ENCODE data around the gene CAMK4.
A peak's percentile ranks its signal among the peaks of the same experiment; 100 is the strongest.

CAMK4 gene

DNA sequence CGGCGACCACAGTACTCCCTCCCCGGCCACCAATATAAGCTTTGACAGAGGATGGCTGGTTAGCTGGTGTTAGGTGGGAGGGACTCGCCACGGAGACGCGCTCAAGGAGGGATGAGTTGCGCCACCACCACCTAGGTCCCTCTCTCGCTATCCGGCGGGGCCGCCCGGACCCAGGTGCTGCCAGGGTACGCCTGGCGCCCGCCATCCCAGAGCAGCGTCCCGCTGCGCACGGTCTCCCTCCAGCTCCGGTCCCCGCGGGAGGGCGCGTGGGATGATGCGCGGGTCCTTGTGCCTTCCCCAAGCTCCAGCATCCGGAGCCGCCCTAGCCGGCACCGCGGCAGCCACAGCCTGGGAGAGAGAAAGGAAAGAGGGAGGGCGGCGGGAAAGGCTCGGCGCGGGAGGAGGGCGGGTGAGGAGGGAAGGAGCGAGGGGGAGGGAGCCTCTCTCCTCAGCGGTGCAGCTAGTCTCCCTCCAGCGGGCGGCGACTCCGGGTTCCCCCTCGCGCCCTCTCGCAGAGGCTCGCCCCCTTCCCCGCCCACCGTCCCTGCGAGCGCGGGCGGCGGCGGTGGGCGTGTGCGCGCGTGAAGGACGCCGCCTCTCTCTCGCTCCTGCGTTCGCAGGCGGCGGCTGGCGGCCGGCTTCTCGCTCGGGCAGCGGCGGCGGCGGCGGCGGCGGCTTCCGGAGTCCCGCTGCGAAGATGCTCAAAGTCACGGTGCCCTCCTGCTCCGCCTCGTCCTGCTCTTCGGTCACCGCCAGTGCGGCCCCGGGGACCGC lies at the start of gene CAMK4:
Gene CAMK4, plus strand, starts transcription at position 598 of the 774 bp plus-strand sequence. Its CDS starts 100 bp downstream, at position 698.
- intact Hi-C loops (cut with DNase I), result no loop called here
- peak; percentile 46 to 95 (median 78) for DNase-seq

DNA sequence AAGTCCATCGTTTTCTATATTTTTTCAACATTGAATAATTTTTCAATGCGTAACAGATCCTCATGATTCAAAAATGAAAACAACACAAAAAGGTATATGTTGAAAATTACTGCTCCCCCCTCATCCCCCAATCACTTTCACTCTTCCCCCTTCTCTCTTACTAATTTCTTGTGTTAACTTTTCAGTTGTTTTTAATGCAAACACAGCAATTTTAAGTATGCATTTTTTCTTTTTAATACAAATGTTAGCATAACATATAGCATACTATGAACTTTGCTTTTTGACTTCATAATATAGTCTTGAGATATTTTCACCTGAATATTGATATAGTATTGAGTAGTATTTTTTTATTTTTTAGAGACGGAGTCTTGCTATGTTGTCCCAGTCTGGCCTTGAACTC lies 41.1 kb upstream of the CAMK4 start:
- intact Hi-C loops (cut with DNase I), result no loop called here

DNA sequence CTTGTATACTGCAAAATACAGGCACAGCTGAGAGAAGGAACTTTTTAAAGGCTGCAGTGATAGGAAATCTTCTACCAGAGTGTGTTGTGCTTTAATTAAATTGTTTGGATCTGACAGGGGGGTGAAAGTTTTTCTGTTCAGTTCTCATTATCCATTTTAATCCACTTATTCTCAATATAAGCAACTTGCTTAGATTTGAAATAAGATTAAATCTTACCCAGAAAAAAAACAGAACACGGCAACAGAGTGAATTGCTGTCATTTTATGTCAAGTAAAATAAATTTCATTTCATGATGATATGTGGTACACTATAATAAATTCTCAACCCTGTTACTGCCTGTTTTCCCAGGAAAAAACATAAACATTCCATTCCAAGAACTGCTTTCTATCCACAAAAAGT lies 37.1 kb upstream of the CAMK4 start:
- no peak for DNase-seq
- intact Hi-C loops (cut with DNase I), result no loop called here

More for the DNA sequence above, 41.1 kb upstream of the CAMK4 start:
- no peak for DNase-seq

- DNase-seq, result no peak
- intact Hi-C loops (cut with DNase I), result no loop called here
These were observed 30.1 kb upstream of the CAMK4 start for GRCh38 chr5:111194053-111194452.

- intact Hi-C loops (cut with DNase I), result no loop called here
- no peak for DNase-seq
These were observed 29.3 kb upstream of the CAMK4 start for GRCh38 chr5:111194925-111195324.

- intact Hi-C loops (cut with DNase I), result no loop called here
- peak in 4 of 10 donors; percentile 3 to 63 (median 19) for DNase-seq
These were observed 26.7 kb upstream of the CAMK4 start for GRCh38 chr5:111197523-111197922.

DNA sequence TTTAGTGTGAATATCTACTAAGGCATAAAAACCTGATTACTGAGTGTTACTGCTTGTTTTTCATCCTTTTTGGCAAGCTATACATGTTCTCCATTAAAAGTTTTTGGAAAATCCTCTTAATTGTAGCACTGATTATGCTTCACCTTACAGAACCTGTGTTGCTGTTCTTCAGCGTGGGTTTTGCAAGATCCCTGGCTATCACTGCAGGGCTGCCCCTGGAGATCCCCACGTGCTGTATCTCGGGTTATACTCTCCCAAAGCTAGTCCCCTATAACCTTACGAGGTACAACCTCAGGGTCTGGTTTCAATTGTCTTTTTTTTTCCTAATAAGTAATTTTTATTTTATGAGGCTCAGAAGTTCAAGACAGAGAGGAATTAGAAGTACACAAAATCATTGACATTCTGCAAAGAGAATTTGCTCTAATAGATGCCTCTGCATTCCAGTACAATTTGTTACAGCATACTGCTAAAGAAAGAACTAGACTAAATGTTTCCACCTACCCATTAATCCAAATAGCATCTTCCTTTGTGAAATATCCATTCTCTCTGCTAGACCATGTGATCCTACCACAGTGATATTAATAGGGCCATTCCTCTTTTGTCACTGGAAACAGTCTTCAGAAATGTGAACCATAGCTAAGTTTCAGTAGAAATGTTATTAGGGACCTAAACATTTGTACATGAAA lies 25.8 kb upstream of the CAMK4 start:
- intact Hi-C loops (cut with DNase I), result no loop called here
- DNase-seq, result no peak

DNA sequence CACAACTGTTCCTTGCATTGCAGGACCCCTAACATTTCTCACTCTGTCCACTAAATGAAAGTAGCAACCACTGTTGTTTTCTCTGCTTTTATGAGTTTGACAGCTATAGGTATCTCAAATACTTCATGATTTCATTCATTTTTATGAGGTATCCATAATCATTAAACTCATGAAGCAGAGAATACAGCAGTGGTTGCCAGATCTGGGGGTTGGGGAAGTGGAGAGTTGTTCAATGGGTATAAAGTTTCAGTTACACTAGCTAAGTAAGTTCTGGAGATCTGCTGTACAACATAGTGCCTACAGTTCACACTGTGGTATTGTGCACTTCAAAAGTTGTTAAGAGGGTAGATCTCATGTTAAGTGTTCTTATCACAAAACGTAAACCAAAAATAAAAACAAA lies 23.4 kb upstream of the CAMK4 start:
- no peak for DNase-seq
- intact Hi-C loops (cut with DNase I), result no loop called here

DNA sequence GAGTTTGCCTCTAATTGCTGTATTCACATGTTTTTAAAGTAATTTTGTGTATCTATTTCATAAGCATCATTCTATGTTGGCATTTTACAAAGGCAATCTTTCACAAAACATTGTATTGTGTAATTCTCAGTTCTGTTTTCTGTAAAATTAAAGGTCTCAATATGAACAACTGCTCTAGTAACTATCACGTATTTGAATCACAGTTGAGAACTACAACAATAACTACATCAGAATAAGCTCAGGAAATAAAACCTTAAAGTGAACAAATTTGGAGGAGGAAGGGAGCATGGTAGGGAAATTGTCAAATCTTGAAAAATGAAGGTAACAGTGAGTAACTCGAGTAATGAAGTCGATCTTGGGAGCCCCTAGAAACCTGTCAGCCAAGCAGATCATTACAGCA lies 22.5 kb upstream of the CAMK4 start:
- intact Hi-C loops (cut with DNase I), result no loop called here
- DNase-seq, result no peak

GRCh38 chr5:111211341-111211740 lies 12.8 kb upstream of the CAMK4 start:
- no peak for DNase-seq
- intact Hi-C loops (cut with DNase I), result no loop called here

DNA sequence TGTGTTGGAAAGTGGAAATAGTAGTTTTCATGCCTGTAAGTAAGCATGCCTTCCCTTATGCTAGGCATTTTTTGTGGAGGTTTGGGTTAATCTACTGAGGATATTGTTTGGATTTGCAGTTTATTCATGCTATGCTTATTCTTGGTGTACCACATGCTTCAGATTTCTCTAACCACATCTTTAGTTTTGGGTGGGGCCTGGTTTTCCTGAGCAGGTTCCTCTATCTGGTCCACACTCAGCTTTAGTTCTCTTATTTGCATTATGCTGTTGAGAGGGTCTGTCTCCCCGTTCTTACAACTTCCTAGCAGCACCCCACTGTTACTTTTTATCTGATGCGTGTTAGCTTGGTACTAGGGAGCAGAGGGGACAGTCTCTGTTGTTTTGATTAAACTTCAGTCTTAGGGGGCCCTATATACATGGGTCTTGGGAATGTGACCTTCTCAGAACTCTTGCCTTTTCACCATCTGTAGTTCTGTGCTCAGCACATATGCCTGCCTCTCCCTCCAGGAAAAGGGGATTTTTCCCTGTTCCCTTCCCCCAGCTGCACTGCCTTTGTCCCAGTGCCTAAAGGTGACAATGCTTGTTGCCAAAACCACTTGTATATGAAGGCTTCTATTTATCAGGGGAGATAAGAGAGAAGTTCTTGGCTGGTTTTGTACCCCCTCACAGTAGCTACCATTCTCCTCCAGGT lies 10.0 kb upstream of the CAMK4 start:
- intact Hi-C loops (cut with DNase I), result no loop called here
- DNase-seq, result no peak

- intact Hi-C loops (cut with DNase I), result no loop called here
- DNase-seq, result no peak
These were observed 8.2 kb upstream of the CAMK4 start for GRCh38 chr5:111215971-111216370.

GRCh38 chr5:111221139-111221538 lies 3.0 kb upstream of the CAMK4 start:
- DNase-seq, result no peak
- intact Hi-C loops (cut with DNase I), result no loop called here

DNA sequence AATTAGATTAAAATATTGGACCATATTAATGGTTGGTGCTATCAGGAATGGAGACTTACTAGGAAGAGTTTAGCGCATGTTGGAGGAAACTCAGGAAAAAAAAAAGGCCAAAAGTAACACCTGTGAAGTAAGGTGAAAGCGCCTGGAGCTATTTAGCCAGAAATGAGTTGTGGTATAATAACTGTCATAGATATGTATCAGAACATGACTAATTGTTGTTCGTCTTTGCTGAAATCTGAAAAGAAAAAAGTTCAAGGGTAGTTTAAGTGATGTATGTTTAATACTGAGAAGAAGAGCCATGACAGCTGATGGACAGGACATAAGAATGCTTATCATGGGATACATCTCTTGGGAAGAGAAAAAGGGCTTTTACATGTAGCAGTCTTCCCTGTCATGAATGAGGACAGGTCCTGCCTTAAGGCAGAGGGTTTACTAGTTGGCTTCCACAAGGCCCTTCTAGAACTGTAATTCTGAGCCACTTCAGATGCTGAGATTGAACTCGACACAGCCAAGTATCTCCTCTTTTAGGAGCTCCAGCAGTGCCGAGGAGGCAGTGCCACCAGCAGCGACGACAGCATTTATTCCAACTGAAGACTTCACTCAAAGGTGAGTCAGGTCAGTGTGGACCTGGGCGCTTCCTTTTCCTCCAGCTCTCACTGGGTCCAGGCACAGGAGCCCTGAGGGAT lies 940 bp upstream of the CAMK4 start:
- intact Hi-C loops (cut with DNase I), result no loop called here

GRCh38 chr5:111224561-111225345 lies 569 bp downstream of the CAMK4 start:
- intact Hi-C loops (cut with DNase I), result no loop called here
- DNase-seq, result peak in 6 of 10 donors; percentile 12 to 79 (median 54)

More for the DNA sequence above, 940 bp upstream of the CAMK4 start:
- peak in 2 of 10 donors; percentile 12 to 29 for DNase-seq

DNA sequence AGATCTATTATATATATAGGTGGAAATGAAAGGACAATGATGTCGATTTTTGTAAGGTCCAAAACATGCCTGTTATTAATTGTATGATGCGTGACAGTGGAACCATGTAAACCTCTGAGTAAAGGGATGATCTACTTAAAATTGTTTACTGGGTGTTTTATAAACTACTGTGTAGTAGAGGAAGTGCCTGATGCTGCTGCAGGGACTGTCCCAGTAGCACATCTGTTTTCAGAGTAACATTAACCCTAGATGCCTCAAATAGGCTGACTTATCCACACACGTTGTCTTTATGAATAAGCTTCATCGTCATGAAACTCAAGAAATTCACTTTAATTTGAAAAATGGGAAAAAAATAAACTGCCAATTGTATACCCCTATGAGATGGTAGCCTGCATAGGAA lies 1.7 kb downstream of the CAMK4 start:
- intact Hi-C loops (cut with DNase I), result no loop called here
- DNase-seq, result no peak

- intact Hi-C loops (cut with DNase I), result no loop called here
- peak in 1 of 10 donors; percentile 31 for DNase-seq
These were observed 2.4 kb downstream of the CAMK4 start for GRCh38 chr5:111226556-111226955.

DNA sequence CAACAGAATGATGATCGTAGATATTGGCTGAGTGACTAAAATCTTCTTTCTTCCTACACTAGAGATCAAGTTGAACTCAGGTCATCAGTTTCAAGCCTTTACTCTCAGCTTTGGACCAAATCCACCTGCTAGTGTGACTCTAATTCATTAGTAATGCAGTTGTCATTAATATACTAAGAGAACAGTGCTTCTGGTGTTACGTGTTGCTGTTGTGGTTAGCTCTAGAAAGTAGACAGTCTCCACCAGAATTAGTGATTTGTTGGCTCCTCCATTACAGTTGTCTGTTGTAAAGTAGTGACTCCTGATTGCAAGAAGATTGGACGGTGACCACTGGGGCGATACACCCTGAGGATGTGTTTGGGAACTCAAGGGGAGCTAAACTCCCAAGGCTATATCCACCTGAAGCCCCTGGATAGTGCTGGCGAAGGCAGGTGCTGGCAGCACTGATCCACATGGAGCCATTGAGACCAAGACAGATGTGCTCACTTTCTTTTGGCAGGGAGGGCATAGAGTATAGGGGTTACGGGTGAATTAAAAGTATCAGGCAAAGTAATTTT lies 3.1 kb downstream of the CAMK4 start:
- intact Hi-C loops (cut with DNase I), result no loop called here
- DNase-seq, result peak in 1 of 10 donors; percentile 54

GRCh38 chr5:111227801-111228200 lies 3.6 kb downstream of the CAMK4 start:
- peak in 7 of 10 donors; percentile 14 to 82 (median 30) for DNase-seq
- intact Hi-C loops (cut with DNase I), result no loop called here

Data from posterior cingulate gyrus (tissue), 11 donors.